SK-N-MC (cell line): ENCODE measurements around the gene TMEM131L.
"Not testable (repeated sequence)": the region's sequence is repeated elsewhere in the genome, so short reads cannot be mapped to it uniquely, and the experiment has no call there.

Experiments
- DNase-seq: peaks from one replicate; pipeline ENCODE4 v3.0.0-alpha.2; 2011; ENCODE audit warnings: low read depth, low spot score
- H3K27ac ChIP-seq: fragments of 200-600 bp; sonication (generic); 2 replicates; pipeline ENCODE4 v1.5.1; 2016; ENCODE audit warnings: mixed run types
- H3K36me3 ChIP-seq: fragments of 200-600 bp; sonication (generic); 2 replicates; pipeline ENCODE4 v1.6.1; 2017; ENCODE audit warnings: antibody characterized with exemption, low read length, mixed read lengths; ENCODE audit not compliant: insufficient read depth
- H3K4me3 ChIP-seq: fragments of 200-600 bp; sonication (generic); 2 replicates; pipeline ENCODE4 v1.5.1; 2016
- H3K9ac ChIP-seq: fragments of 200-600 bp; sonication (generic); 2 replicates; pipeline ENCODE4 v1.8.0; 2017; ENCODE audit warnings: mixed run types, mixed read lengths; ENCODE audit not compliant: insufficient read length
- H3K9me3 ChIP-seq: fragments of 200-600 bp; sonication (generic); 2 replicates; pipeline ENCODE4 v1.6.1; 2017; ENCODE audit warnings: low read depth, mild to moderate bottlenecking, antibody characterized with exemption, low read length, moderate library complexity, mixed read lengths
- EZH2 ChIP-seq: fragments of 200-600 bp; sonication (generic); IDR thresholded peaks from one replicate; pipeline ENCODE4 v1.6.1; 2017; ENCODE audit warnings: antibody characterized with exemption
- FOXP2 ChIP-seq: optimal IDR thresholded peaks from 2 replicates; pipeline ENCODE3; 2011; ENCODE audit warnings: mild to moderate bottlenecking, moderate library complexity; ENCODE audit not compliant: insufficient read depth; ENCODE audit errors: extremely low read length, control extremely low read depth
- POLR2AphosphoS5 ChIP-seq: IDR thresholded peaks from 2 replicates; pipeline ENCODE4 v1.6.1; 2012; ENCODE audit warnings: mild to moderate bottlenecking, low read depth, low read length, borderline replicate concordance

The TMEM131L gene

GRCh38 chr4:153453402-153453801 is 12.8 kb upstream of the TMEM131L start:
- DNase-seq: no peak
- no peak for TF ChIP-seq POLR2AphosphoS5
- no peak for TF ChIP-seq FOXP2
- no peak for TF ChIP-seq EZH2
- H3K27ac ChIP-seq: no peak overlapping the region
- H3K36me3 ChIP-seq: no peaks in the 10 kb centered on the region
- H3K4me3 ChIP-seq: no peak overlapping the region
- no peak overlapping the region for H3K9ac ChIP-seq
- no peaks in the 10 kb centered on the region for H3K9me3 ChIP-seq

- TF ChIP-seq POLR2AphosphoS5 (no peak), EZH2 (no peak), FOXP2 (no peak)
- no peak for DNase-seq
- H3K9me3 ChIP-seq: no peaks in the 10 kb centered on the region
- H3K36me3 ChIP-seq: no peaks in the 10 kb centered on the region
- no peak overlapping the region for H3K27ac ChIP-seq
- H3K4me3 ChIP-seq: no peak overlapping the region
- no peak overlapping the region for H3K9ac ChIP-seq
These were observed 7.2 kb upstream of the TMEM131L start for GRCh38 chr4:153458969-153459368.

- H3K27ac ChIP-seq, H3K9me3 ChIP-seq, H3K36me3 ChIP-seq, H3K9ac ChIP-seq, DNase-seq, H3K4me3 ChIP-seq: not testable (repeated sequence)
These were observed 4.6 kb upstream of the TMEM131L start for GRCh38 chr4:153461549-153461948.

- no peak for TF ChIP-seq FOXP2
- no peak for TF ChIP-seq EZH2
- no peak for TF ChIP-seq POLR2AphosphoS5
- H3K4me3 ChIP-seq: no peak overlapping the region
- H3K9me3 ChIP-seq: no peaks in the 10 kb centered on the region
- no peak for DNase-seq
- no peaks in the 10 kb centered on the region for H3K36me3 ChIP-seq
- H3K27ac ChIP-seq: peak overlapping the region; percentile 2; the same call in 1 of the 2 replicates
- no peak overlapping the region for H3K9ac ChIP-seq
These were observed 2.1 kb upstream of the TMEM131L start for GRCh38 chr4:153464068-153464467.

GRCh38 chr4:153465140-153465539 is 1.0 kb upstream of the TMEM131L start:
- DNase-seq: no peak
- Histone ChIP-seq H3K9ac (no peak overlapping the region), H3K9me3 (no peaks in the 10 kb centered on the region), H3K4me3 (peak overlapping the region; percentile 80), H3K27ac (no peak overlapping the region), H3K36me3 (no peaks in the 10 kb centered on the region)
- TF ChIP-seq POLR2AphosphoS5: no peak
- no peak for TF ChIP-seq EZH2
- TF ChIP-seq FOXP2: no peak

- Histone ChIP-seq H3K4me3 (peak overlapping the region; percentile 80), H3K9ac (peak overlapping the region; percentile 78), H3K27ac (no peak overlapping the region), H3K36me3 (peaks cover 3% of the 10 kb centered on the region; the same call in 1 of the 2 replicates), H3K9me3 (no peaks in the 10 kb centered on the region)
- TF ChIP-seq POLR2AphosphoS5: no peak
- TF ChIP-seq FOXP2: no peak
- TF ChIP-seq EZH2: no peak
- no peak for DNase-seq
These were observed 512 bp upstream of the TMEM131L start for GRCh38 chr4:153465615-153466080.

GRCh38 chr4:153466949-153467896 is 1.1 kb downstream of the TMEM131L start:
- Histone ChIP-seq H3K9ac (peak overlapping the region; percentile 75), H3K36me3 (peaks cover 5% of the 10 kb centered on the region), H3K9me3 (no peaks in the 10 kb centered on the region), H3K4me3 (peak overlapping the region; percentile 92), H3K27ac (no peak overlapping the region)
- DNase-seq: no peak
- TF ChIP-seq POLR2AphosphoS5: no peak
- no peak for TF ChIP-seq EZH2
- TF ChIP-seq FOXP2: no peak

- no peak for TF ChIP-seq POLR2AphosphoS5
- no peak for TF ChIP-seq EZH2
- no peak for TF ChIP-seq FOXP2
- H3K27ac ChIP-seq: no peak overlapping the region
These were observed 1.7 kb downstream of the TMEM131L start for GRCh38 chr4:153467897-153468262.

More at GRCh38 chr4:153467897-153468262, 1.7 kb downstream of the TMEM131L start:
- no peak overlapping the region for H3K9ac ChIP-seq
- H3K9me3 ChIP-seq: no peaks in the 10 kb centered on the region
- peaks cover 5% of the 10 kb centered on the region for H3K36me3 ChIP-seq
- DNase-seq: no peak
- peak overlapping the region; percentile 92 for H3K4me3 ChIP-seq
